Mucosa of rectum (tissue), 2 donors: Measurements from ENCODE around the gene CLUH.

Experiments
- H3K27ac ChIP-seq, 2 donors: one replicate each; pipeline ENCODE4 v1.7.0; 2013; ENCODE audit warnings: inconsistent platforms in 2 of 2, low read depth in 2 of 2, low read length in 2 of 2
- H3K27me3 ChIP-seq, 2 donors: one replicate each; pipeline ENCODE4 v1.7.0; 2013; ENCODE audit warnings: low read length in 2 of 2; ENCODE audit not compliant: control insufficient read depth in 2 of 2, insufficient read depth in 2 of 2
- H3K36me3 ChIP-seq, 2 donors: one replicate each; pipeline ENCODE4 v1.7.0; 2013; ENCODE audit warnings: low read length in 2 of 2; ENCODE audit not compliant: control insufficient read depth in 2 of 2, insufficient read depth in 2 of 2
- H3K4me1 ChIP-seq, 2 donors: one replicate each; pipeline ENCODE4 v1.7.0; 2013; ENCODE audit warnings: low read length in 2 of 2, mild to moderate bottlenecking in 1 of 2; ENCODE audit not compliant: control insufficient read depth in 2 of 2, insufficient read depth in 2 of 2
- H3K4me3 ChIP-seq, 2 donors: one replicate each; pipeline ENCODE4 v1.7.0; 2013; ENCODE audit warnings: low read length in 2 of 2
- H3K9ac ChIP-seq, 2 donors: one replicate each; pipeline ENCODE4 v1.7.0; 2013; ENCODE audit warnings: low read length in 2 of 2, low read depth in 1 of 2, mild to moderate bottlenecking in 1 of 2
- H3K9me3 ChIP-seq, 2 donors: one replicate each; pipeline ENCODE4 v1.7.0; 2013; ENCODE audit warnings: low read length in 2 of 2; ENCODE audit not compliant: control insufficient read depth in 2 of 2
- donor health status: healthy.
- donor health status: Normal muscosa, but diverticular disease.

Gene CLUH

GRCh38 chr17:2737693-2738092 is 26.1 kb upstream of the CLUH start:
- H3K4me1 ChIP-seq, result no peaks in the 10 kb centered on the region
- H3K27me3 ChIP-seq, result peaks cover 0 to 3% of the 10 kb centered on the region in 2 donors
- no peaks in the 10 kb centered on the region for H3K9me3 ChIP-seq
- no peaks in the 10 kb centered on the region for H3K36me3 ChIP-seq
- H3K4me3 ChIP-seq, result no peak overlapping the region
- H3K9ac ChIP-seq, result no peak overlapping the region
- no peak overlapping the region for H3K27ac ChIP-seq

- no peak overlapping the region for H3K4me3 ChIP-seq
- no peaks in the 10 kb centered on the region for H3K4me1 ChIP-seq
- H3K27ac ChIP-seq, result no peak overlapping the region
- no peaks in the 10 kb centered on the region for H3K36me3 ChIP-seq
- H3K9ac ChIP-seq, result no peak overlapping the region
- H3K27me3 ChIP-seq, result no peaks in the 10 kb centered on the region
- H3K9me3 ChIP-seq, result no peaks in the 10 kb centered on the region
Measured at GRCh38 chr17:2736956-2737355, 25.4 kb upstream of the CLUH start.

DNA sequence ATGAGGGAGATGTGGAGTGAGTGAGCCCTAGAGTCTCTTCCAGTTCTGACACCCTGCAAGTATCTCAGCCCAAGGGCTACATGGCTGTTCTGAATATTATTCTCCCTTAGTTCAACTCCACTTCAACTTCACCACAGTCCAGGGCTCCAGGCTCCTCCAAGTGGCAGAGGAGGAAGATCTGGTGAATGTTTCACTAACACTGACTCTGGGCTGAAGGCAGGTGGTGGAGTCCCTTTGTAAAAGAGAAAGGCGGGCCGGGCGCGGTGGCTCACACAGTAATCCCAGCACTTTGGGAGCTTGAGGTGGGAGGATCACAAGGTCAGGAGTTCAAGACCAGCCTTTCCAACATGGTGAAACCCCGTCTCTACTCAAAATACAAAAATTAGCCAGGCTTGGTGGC is 24.3 kb upstream of the CLUH start:
- H3K9me3 ChIP-seq, result no peaks in the 10 kb centered on the region
- no peak overlapping the region for H3K27ac ChIP-seq
- H3K4me3 ChIP-seq, result no peak overlapping the region
- H3K4me1 ChIP-seq, result no peaks in the 10 kb centered on the region
- H3K27me3 ChIP-seq, result no peaks in the 10 kb centered on the region
- no peak overlapping the region for H3K9ac ChIP-seq
- H3K36me3 ChIP-seq, result no peaks in the 10 kb centered on the region

- Histone ChIP-seq H3K9ac (no peak overlapping the region), H3K9me3 (no peaks in the 10 kb centered on the region), H3K4me3 (no peak overlapping the region), H3K27ac (no peak overlapping the region), H3K27me3 (no peaks in the 10 kb centered on the region), H3K36me3 (no peaks in the 10 kb centered on the region), H3K4me1 (no peaks in the 10 kb centered on the region)
Measured at GRCh38 chr17:2734939-2735338, 23.4 kb upstream of the CLUH start.

DNA sequence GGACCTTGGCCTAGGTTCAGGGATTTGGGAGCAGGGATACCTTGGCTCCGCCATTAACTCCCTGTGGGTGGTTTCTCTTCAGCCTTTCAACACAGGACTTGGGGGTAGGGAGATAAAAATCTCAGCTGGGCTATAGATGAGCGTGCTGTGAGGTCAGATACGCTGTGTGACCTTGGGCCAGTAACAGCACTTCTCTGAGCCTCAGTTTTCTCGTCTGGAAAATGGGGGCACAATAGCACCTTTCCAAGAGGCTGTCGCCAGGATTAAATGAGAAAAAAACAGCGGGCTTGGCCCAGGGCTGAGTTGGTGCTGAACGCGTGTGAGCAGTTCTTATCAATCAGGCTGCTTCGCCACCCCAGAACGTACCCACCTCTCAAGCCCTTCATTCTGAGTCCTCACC is 20.2 kb upstream of the CLUH start:
- Histone ChIP-seq H3K27ac (no peak overlapping the region), H3K27me3 (no peaks in the 10 kb centered on the region), H3K9me3 (no peaks in the 10 kb centered on the region), H3K36me3 (no peaks in the 10 kb centered on the region), H3K4me1 (no peaks in the 10 kb centered on the region), H3K4me3 (no peak overlapping the region), H3K9ac (no peak overlapping the region)

DNA sequence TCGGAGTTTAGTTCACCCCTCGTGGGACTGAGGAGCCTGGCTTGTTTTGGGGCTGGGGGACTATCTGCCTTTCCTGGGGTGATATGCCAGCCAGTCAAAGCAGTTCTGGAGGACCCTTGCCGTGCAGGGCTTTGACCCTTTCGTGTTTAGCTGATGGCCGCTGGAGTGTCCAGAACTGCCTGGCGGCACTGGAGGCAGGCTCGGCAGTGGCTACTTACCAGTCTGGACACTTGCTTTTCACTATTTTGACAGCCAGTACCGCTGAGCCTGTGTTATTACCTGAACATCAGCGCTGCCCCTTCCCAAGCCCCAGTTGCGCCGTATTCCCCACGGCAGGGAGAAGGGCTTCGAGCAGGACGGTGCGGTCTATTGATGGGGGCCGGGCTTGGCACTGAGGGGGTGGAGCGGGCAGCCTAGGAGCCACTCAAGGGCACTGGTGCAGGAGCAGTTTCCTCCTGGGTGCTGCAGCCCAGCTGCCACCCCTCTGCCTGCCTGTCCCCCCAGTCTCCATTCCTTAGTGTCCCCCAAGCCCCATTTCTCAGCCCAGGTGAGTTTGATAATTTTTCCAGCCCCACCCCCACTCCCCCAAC is 19.3 kb upstream of the CLUH start:
- no peak overlapping the region for H3K4me3 ChIP-seq
- H3K9me3 ChIP-seq, result no peaks in the 10 kb centered on the region
- no peak overlapping the region for H3K27ac ChIP-seq
- H3K4me1 ChIP-seq, result no peaks in the 10 kb centered on the region
- no peaks in the 10 kb centered on the region for H3K27me3 ChIP-seq
- no peak overlapping the region for H3K9ac ChIP-seq
- no peaks in the 10 kb centered on the region for H3K36me3 ChIP-seq

DNA sequence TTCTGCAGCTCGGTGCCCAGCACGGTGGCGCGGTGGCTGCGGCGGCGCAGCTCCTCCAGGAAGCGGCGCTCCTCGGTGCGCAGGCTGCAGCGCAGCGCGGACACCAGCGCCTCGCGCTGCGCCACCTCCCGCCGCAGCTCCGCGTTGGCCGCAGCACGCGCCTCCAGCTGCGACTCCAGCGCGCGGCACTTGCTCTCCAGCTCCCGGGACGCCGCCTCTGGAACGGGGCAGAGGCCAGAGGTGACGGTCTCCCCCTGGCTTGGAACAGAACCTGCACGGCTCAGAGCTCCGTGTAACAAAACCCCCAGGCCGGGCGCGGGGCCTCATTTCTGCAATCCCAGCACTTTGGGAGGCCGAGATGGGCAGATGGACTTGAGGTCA is 13.2 kb upstream of the CLUH start:
- H3K27me3 ChIP-seq, result peaks cover 0 to 4% of the 10 kb centered on the region in 2 donors
- peak overlapping the region in 1 of 2 donors; percentile 30 for H3K4me3 ChIP-seq

GRCh38 chr17:2723997-2724783 is 12.6 kb upstream of the CLUH start:
- H3K4me1 ChIP-seq, result peaks cover 0 to 7% of the 10 kb centered on the region in 2 donors
- H3K9me3 ChIP-seq, result no peaks in the 10 kb centered on the region
- H3K27me3 ChIP-seq, result peaks cover 0 to 4% of the 10 kb centered on the region in 2 donors
- H3K4me3 ChIP-seq, result peak overlapping the region; percentile 35 to 41
- peak overlapping the region; percentile 82 to 84 for H3K27ac ChIP-seq
- no peaks in the 10 kb centered on the region for H3K36me3 ChIP-seq
- peak overlapping the region in 1 of 2 donors; percentile 43 for H3K9ac ChIP-seq

More for the DNA sequence above, 13.2 kb upstream of the CLUH start:
- no peaks in the 10 kb centered on the region for H3K36me3 ChIP-seq
- peaks cover 0 to 7% of the 10 kb centered on the region in 2 donors for H3K4me1 ChIP-seq
- H3K27ac ChIP-seq, result peak overlapping the region; percentile 22 to 32
- no peaks in the 10 kb centered on the region for H3K9me3 ChIP-seq
- H3K9ac ChIP-seq, result peak overlapping the region in 1 of 2 donors; percentile 43

- Histone ChIP-seq H3K27me3 (peaks cover 0 to 4% of the 10 kb centered on the region in 2 donors), H3K9me3 (no peaks in the 10 kb centered on the region), H3K9ac (peak overlapping the region; percentile 41 to 56), H3K27ac (peak overlapping the region; percentile 82 to 84), H3K36me3 (no peaks in the 10 kb centered on the region), H3K4me3 (peak overlapping the region; percentile 6 to 60), H3K4me1 (peaks cover 0 to 7% of the 10 kb centered on the region in 2 donors)
Measured at GRCh38 chr17:2723505-2723996, 12.0 kb upstream of the CLUH start.

DNA sequence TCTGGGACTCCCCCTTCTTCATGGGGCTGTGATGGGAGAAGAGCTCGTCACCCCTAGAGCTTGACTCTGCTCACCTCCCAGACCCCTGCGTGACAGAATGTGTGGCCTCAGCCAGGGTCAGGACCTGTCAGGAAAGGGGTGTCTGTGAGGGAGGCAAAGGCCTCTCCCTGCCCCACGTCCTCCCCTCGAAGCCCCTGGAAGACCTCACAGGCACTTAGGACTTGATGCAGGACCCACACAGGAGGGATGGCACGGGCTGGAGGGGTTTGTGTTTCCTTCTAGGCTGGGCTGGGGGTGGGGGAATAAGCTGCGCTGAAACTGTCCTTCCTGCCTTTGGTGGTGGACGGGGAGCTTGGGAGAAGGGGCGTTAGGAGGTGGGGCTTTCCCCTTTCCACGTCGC is 11.0 kb upstream of the CLUH start:
- no peak overlapping the region for H3K27ac ChIP-seq
- H3K9me3 ChIP-seq, result no peaks in the 10 kb centered on the region
- no peaks in the 10 kb centered on the region for H3K36me3 ChIP-seq
- no peak overlapping the region for H3K4me3 ChIP-seq
- H3K27me3 ChIP-seq, result peaks cover 0 to 4% of the 10 kb centered on the region in 2 donors
- no peak overlapping the region for H3K9ac ChIP-seq
- peaks cover 0 to 7% of the 10 kb centered on the region in 2 donors for H3K4me1 ChIP-seq
